OCI-LY7 (cell line): ENCODE measurements around the gene DDX25.

Source experiments
- EZH2phosphoT487 ChIP-seq: fragments of 200-600 bp; sonication (generic); IDR thresholded peaks from 2 replicates; pipeline ENCODE4 v1.6.1; 2018; ENCODE audit warnings: low read depth, borderline replicate concordance, mild to moderate bottlenecking, mixed run types, antibody characterized with exemption, low read length, moderate library complexity, mixed read lengths
- TF ChIP-seq, protein P1 (sequence below): fragments of 200-600 bp; sonication (generic); conservative IDR thresholded peaks from 2 replicates; pipeline ENCODE4 v1.5.1; 2014; ENCODE audit warnings: mild to moderate bottlenecking, antibody characterized with exemption, low read length, moderate library complexity, mixed read lengths

DNA sequence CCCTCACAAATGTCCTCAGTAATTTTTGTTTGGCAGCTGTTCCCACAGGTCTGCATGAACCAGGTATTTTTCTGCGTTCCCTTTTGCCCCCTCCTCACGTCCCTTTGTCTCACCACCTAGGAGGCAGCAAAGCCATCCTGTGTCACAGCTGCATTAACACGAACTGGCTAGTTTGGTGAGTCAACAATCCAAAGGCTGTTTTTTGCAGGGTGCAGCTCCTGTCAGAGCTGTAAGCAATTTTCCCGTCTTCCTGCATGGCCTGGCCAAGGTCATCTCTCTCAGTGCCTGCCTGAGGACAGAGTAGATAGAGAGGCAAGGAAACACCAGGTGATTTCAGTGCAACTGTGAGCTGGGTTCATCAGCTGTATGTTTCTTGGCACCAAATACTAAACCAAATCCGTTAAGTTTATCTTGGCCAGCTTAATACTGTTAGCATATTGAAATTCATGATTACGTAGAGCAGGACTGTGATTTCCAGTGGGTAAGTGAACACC, 21.0 kb downstream of the DDX25 start:
- TF ChIP-seq, protein P1, sequence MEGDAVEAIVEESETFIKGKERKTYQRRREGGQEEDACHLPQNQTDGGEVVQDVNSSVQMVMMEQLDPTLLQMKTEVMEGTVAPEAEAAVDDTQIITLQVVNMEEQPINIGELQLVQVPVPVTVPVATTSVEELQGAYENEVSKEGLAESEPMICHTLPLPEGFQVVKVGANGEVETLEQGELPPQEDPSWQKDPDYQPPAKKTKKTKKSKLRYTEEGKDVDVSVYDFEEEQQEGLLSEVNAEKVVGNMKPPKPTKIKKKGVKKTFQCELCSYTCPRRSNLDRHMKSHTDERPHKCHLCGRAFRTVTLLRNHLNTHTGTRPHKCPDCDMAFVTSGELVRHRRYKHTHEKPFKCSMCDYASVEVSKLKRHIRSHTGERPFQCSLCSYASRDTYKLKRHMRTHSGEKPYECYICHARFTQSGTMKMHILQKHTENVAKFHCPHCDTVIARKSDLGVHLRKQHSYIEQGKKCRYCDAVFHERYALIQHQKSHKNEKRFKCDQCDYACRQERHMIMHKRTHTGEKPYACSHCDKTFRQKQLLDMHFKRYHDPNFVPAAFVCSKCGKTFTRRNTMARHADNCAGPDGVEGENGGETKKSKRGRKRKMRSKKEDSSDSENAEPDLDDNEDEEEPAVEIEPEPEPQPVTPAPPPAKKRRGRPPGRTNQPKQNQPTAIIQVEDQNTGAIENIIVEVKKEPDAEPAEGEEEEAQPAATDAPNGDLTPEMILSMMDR = no peak
- no peak for TF ChIP-seq EZH2phosphoT487
